ENCODE results near the gene SLC17A9.

- TF ChIP-seq NBN (IDR thresholded peaks at IDR 0.05) (no peak), SREBF1 (IDR thresholded peaks at IDR 0.05; ENCODE audit: low read length) (no peak), CTCF (IDR thresholded peaks at IDR 0.05 in 2 of 3, conservative IDR thresholded peaks at IDR 0.05 in 1 of 3; ENCODE audit: control insufficient read depth in 2 of 3, extremely low read depth in 1 of 3, insufficient read depth in 1 of 3, low read depth in 3 of 3, low read length in 3 of 3) (no peak), MYC (IDR thresholded peaks at IDR 0.05; ENCODE audit: insufficient read depth, insufficient read length, insufficient replicate concordance, low read length, severe bottlenecking) (no peak), POLR2AphosphoS5 (IDR thresholded peaks at IDR 0.05; ENCODE audit: low read length) (no peak), CHD2 (IDR thresholded peaks at IDR 0.05; ENCODE audit: borderline replicate concordance, low read depth, low read length) (no peak), RCOR1 (conservative IDR thresholded peaks at IDR 0.05; ENCODE audit: low read depth, low read length) (no peak), REST (IDR thresholded peaks at IDR 0.05; ENCODE audit: low read depth, low read length) (no peak), KDM1A (IDR thresholded peaks at IDR 0.05; ENCODE audit: borderline replicate concordance) (no peak), MAX (IDR thresholded peaks at IDR 0.05; ENCODE audit: low read depth, low read length) (no peak), TAF1 (IDR thresholded peaks at IDR 0.05; ENCODE audit: borderline replicate concordance, low read depth, low read length) (no peak), POLR2A (IDR thresholded peaks at IDR 0.05; ENCODE audit: low read depth, low read length) (no peak)
These were observed 26.8 kb downstream of the SLC17A9 start for GRCh38 chr20:62979310-62979709.
